HepG2 (cell line): ENCODE data around the gene FGD6. TPM values are rescaled to one million over a fixed set of nuclear protein-coding genes. Genes with fewer than 3 reads are reported as not detected.
A peak's percentile ranks its signal among the peaks of the same experiment; 100 is the strongest.

Experiments used
- ATF2 ChIP-seq: sonication (generic); formaldehyde crosslinking; IDR thresholded peaks from 2 replicates; pipeline ENCODE4 v1.4.0; 2020; ENCODE audit warnings: missing genetic modification reagents
- FOXC1 ChIP-seq: sonication (generic); formaldehyde crosslinking; IDR thresholded peaks from 2 replicates; pipeline ENCODE4 v1.8.0; 2022; ENCODE audit warnings: mild to moderate bottlenecking, missing genetic modification reagents, borderline replicate concordance
- NONO ChIP-seq, 2 experiments: fragments of 450-650 bp in 1 of 2; sonication (generic) in 1 of 2; formaldehyde crosslinking in 1 of 2; IDR thresholded peaks in 1 of 2; conservative IDR thresholded peaks in 1 of 2; 2 replicates each; pipeline versions ENCODE4 v1.6.1 to v1.8.0; 2017 to 2022; ENCODE audit warnings: mild to moderate bottlenecking in 1 of 2, missing genetic modification reagents in 1 of 2, moderate library complexity in 1 of 2
- SNAI1 ChIP-seq: sonication (generic); formaldehyde crosslinking; IDR thresholded peaks from 2 replicates; pipeline ENCODE4 v1.5.0; 2020; ENCODE audit warnings: mild to moderate bottlenecking, missing genetic modification reagents, borderline replicate concordance
- USF2 ChIP-seq, 2 experiments: sonication (generic) in 1 of 2; formaldehyde crosslinking in 1 of 2; IDR thresholded peaks; 2 replicates each; pipeline versions ENCODE4 v1.5.1 to v1.6.1; 2011 to 2020; ENCODE audit warnings: borderline replicate concordance in 1 of 2, low read depth in 1 of 2, low read length in 1 of 2, mild to moderate bottlenecking in 1 of 2, missing genetic modification reagents in 1 of 2, moderate library complexity in 1 of 2
- YY1 ChIP-seq: IDR thresholded peaks from 2 replicates; pipeline ENCODE4 v1.6.1; 2011; ENCODE audit warnings: low read length, low read depth, moderate library complexity, mild to moderate bottlenecking; ENCODE audit not compliant: insufficient read depth, insufficient replicate concordance
- ZBTB3 ChIP-seq: sonication (generic); formaldehyde crosslinking; IDR thresholded peaks from 2 replicates; pipeline ENCODE4 v1.4.0; 2020; ENCODE audit warnings: low read depth, mild to moderate bottlenecking, moderate library complexity, missing genetic modification reagents, borderline replicate concordance
- ZFP62 ChIP-seq: sonication (generic); formaldehyde crosslinking; IDR thresholded peaks from 2 replicates; pipeline ENCODE4 v1.4.0; 2020; ENCODE audit warnings: missing genetic modification reagents
- ZFYVE20 ChIP-seq: sonication (generic); formaldehyde crosslinking; IDR thresholded peaks from 2 replicates; pipeline ENCODE4 v1.8.0; 2023; ENCODE audit warnings: low read depth, mild to moderate bottlenecking, moderate library complexity, missing genetic modification reagents, borderline replicate concordance
- ZNF331 ChIP-seq: sonication (generic); formaldehyde crosslinking; IDR thresholded peaks from 2 replicates; pipeline ENCODE4 v1.4.0; 2020; ENCODE audit warnings: missing genetic modification reagents
- ZNF414 ChIP-seq: sonication (generic); formaldehyde crosslinking; IDR thresholded peaks from 2 replicates; pipeline ENCODE4 v1.5.0; 2020; ENCODE audit warnings: missing genetic modification reagents
- ZNF574 ChIP-seq: sonication (generic); formaldehyde crosslinking; IDR thresholded peaks from 2 replicates; pipeline ENCODE4 v1.4.0; 2020; ENCODE audit warnings: missing genetic modification reagents
- polyA plus RNA-seq, 8 experiments: library from polyadenylated mRNA; depleted of rRNA in 3 of 8; stranded (reverse) in 7 of 8; unstranded in 1 of 8; fragments of >200 nt; fragmentation: Illumina TruSeq in 4 of 8; extraction: Trizol in 4 of 8; gene quantifications; 2 replicates each; pipeline versions ENCODE4 v1.2.1 to v1.2.3, GENCODE V29; 2011 to 2016; ENCODE audit warnings: low read depth in 4 of 8, missing spikeins in 1 of 8, mixed read lengths in 1 of 8; ENCODE audit not compliant: insufficient read depth in 1 of 8
- total RNA-seq, 5 experiments: library from RNA; depleted of rRNA; stranded (reverse); fragments of >200 nt; fragmentation: Illumina TruSeq; extraction: Trizol; gene quantifications; 2 replicates each; pipeline ENCODE4 v1.2.3, GENCODE V29; 2016; ENCODE audit warnings: low read depth in 1 of 5
- TF ChIP-seq, protein P1 (sequence below): sonication (generic); formaldehyde crosslinking; conservative IDR thresholded peaks from 2 replicates; pipeline ENCODE4 v1.8.0; 2022; ENCODE audit warnings: mild to moderate bottlenecking, moderate library complexity, missing genetic modification reagents

The FGD6 gene
- total and polyA plus RNA-seq, 2 of the 13 experiments (the other 11 are each of a cell fraction or from before 2014, with no cell fraction given), result 2.2 to 4.3 TPM

DNA sequence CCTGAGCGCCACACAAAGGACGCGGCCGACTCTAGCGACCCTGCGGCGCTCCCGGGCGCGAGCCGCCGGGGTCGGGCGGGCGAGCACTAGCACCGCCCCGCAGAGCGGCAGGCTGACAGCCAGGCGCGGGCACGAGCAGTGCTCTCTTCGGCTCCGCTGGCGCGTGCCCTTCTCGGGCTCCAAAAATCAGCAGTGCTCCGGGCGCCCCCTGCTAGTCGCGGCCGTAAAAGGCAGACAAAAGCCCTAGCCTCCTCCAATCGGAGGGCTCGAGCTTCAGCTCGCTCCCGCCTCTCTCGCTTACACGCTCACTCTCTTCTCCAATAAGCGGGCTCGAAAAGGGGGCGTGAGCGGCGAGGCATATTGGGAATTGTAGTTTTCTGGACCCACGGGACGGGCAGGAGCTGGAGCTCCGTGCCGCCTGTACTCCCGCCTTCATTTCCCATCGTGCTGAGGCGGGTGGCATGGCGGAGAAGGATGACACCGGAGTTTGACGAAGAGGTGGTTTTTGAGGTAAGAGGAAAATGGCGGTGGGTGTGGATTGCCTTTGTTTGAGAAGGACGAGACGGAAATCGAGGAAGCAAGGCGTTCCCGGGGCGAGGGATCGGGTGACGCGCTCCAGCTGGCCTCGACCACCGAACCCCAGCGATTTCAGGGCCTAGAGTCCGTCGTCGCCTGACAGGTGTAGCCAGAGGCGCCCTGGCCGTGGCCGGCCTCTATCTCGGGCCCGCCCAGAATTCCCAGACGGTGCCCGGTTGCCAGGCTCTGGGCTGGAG, at the start of gene FGD6, which contains the start of gene VEZT (continued):
- TF ChIP-seq NONO (IDR thresholded peaks at IDR 0.05), result no peak
- TF ChIP-seq NONO (CRISPR knock-in tag; conservative IDR thresholded peaks at IDR 0.05), result peak; percentile 35; the same call in 1 of the 2 replicates
- TF ChIP-seq ZFYVE20, result 0 out of 2 replicates have a peak, but pooled peaks have one; percentile 39
- TF ChIP-seq ATF2 (CRISPR knock-in tag), result peak; percentile 51; the same call in 1 of the 2 replicates
- TF ChIP-seq YY1, result peak; percentile 92
- TF ChIP-seq SNAI1, result peak; percentile 71; the same call in 1 of the 2 replicates
- TF ChIP-seq USF2 (IDR thresholded peaks at IDR 0.05; ENCODE audit: low read depth, low read length), result no peak
- TF ChIP-seq USF2 (CRISPR knock-in tag; IDR thresholded peaks at IDR 0.05; ENCODE audit: borderline replicate concordance), result peak; percentile 58
- peak; percentile 91 for TF ChIP-seq FOXC1 (CRISPR knock-in tag)
- TF ChIP-seq ZFP62 (CRISPR knock-in tag), result no peak
- TF ChIP-seq, protein P1, sequence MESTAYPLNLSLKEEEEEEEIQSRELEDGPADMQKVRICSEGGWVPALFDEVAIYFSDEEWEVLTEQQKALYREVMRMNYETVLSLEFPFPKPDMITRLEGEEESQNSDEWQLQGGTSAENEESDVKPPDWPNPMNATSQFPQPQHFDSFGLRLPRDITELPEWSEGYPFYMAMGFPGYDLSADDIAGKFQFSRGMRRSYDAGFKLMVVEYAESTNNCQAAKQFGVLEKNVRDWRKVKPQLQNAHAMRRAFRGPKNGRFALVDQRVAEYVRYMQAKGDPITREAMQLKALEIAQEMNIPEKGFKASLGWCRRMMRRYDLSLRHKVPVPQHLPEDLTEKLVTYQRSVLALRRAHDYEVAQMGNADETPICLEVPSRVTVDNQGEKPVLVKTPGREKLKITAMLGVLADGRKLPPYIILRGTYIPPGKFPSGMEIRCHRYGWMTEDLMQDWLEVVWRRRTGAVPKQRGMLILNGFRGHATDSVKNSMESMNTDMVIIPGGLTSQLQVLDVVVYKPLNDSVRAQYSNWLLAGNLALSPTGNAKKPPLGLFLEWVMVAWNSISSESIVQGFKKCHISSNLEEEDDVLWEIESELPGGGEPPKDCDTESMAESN, result peak; percentile 84
- TF ChIP-seq ZNF414 (CRISPR knock-in tag), result peak; percentile 86; the same call in 1 of the 2 replicates
- TF ChIP-seq ZNF574 (CRISPR knock-in tag), result peak; percentile 86
- TF ChIP-seq ZNF331, result peak; percentile 61; the same call in 1 of the 2 replicates
- peak; percentile 73; the same call in 1 of the 2 replicates for TF ChIP-seq ZBTB3 (CRISPR knock-in tag)
